ENCODE results near the gene TCEA3.

- no peak for TF ChIP-seq CTCF (IDR thresholded peaks at IDR 0.05; ENCODE audit: insufficient read depth, low read length)
- no peak for TF ChIP-seq GABPA (IDR thresholded peaks at IDR 0.05; ENCODE audit: low read depth)
- TF ChIP-seq REST (IDR thresholded peaks at IDR 0.05; ENCODE audit: insufficient replicate concordance, low read depth): no peak
Observed at GRCh38 chr1:23446661-23447310, 22.2 kb upstream of the TCEA3 start.

Measured in HL-60 (cell line).